PC-9 (cell line): Measurements from ENCODE around the gene MMP25. TPM values are rescaled to one million over a fixed set of nuclear protein-coding genes. Genes with fewer than 3 reads are reported as not detected.

Source experiments
- BruUV-seq: library from RNA; stranded (reverse); fragments of 400-500 nt; replicated peaks from 2 replicates; lab custom pipeline; 2021; lab: Mats Ljungman, UMichigan
- CTCF ChIA-PET: fragments of 300-600 bp; sonication (Branson Sonifier 250); formaldehyde crosslinking; loops from one replicate; lab custom pipeline; 2022; ENCODE audit warnings: antibody characterized with exemption; lab: Charles Lee
- POLR2A ChIA-PET: fragments of 300-600 bp; sonication (Branson Sonifier 250); formaldehyde crosslinking; loops from one replicate; lab custom pipeline; 2022; ENCODE audit warnings: antibody characterized with exemption; ENCODE audit not compliant: unreplicated experiment; lab: Charles Lee
- DNase-seq, 2 experiments: peaks; one replicate each; pipeline versions ENCODE4 v3.0.0 to v3.0.0-alpha.2; 2015 to 2022; ENCODE audit warnings: mixed read lengths in 1 of 2
- H2AFZ ChIP-seq: fragments of 200-600 bp; sonication (generic); 2 replicates; pipeline ENCODE4 v1.8.1; 2017; ENCODE audit warnings: antibody characterized with exemption
- H3F3A ChIP-seq: fragments of 200-600 bp; sonication (generic); 2 replicates; pipeline ENCODE4 v1.8.1; 2017; ENCODE audit warnings: antibody characterized with exemption, mild to moderate bottlenecking, low read depth; ENCODE audit not compliant: insufficient read depth
- H3K27ac ChIP-seq: fragments of 200-600 bp; sonication (generic); 2 replicates; pipeline ENCODE4 v1.6.1; 2016; ENCODE audit warnings: mixed run types
- H3K27me3 ChIP-seq: fragments of 200-600 bp; sonication (generic); 2 replicates; pipeline ENCODE4 v1.6.1; 2016; ENCODE audit warnings: low read depth, mixed run types; ENCODE audit not compliant: insufficient read depth
- H3K36me3 ChIP-seq: fragments of 200-600 bp; sonication (generic); 2 replicates; pipeline ENCODE4 v1.6.1; 2016; ENCODE audit warnings: low read depth, mixed run types
- H3K4me1 ChIP-seq: fragments of 200-600 bp; sonication (generic); replicated peaks from 2 replicates; pipeline ENCODE4 v1.6.1; 2016; ENCODE audit warnings: mixed run types; ENCODE audit not compliant: insufficient read depth
- H3K4me2 ChIP-seq: fragments of 200-600 bp; sonication (generic); 2 replicates; pipeline ENCODE4 v1.6.1; 2017; ENCODE audit warnings: mixed run types
- H3K4me3 ChIP-seq: fragments of 200-600 bp; sonication (generic); 2 replicates; pipeline ENCODE4 v1.6.1; 2016; ENCODE audit warnings: mixed run types
- H3K79me2 ChIP-seq: fragments of 200-600 bp; sonication (generic); 2 replicates; pipeline ENCODE4 v1.6.1; 2017; ENCODE audit warnings: low read depth, mixed run types
- H3K9me2 ChIP-seq: fragments of 200-600 bp; sonication (generic); 2 replicates; pipeline ENCODE4 v1.8.1; 2017; ENCODE audit warnings: mild to moderate bottlenecking; ENCODE audit not compliant: insufficient read depth
- H3K9me3 ChIP-seq: fragments of 200-600 bp; sonication (generic); 2 replicates; pipeline ENCODE4 v1.8.1; 2016; ENCODE audit warnings: low read depth; ENCODE audit not compliant: insufficient read depth
- H4K20me1 ChIP-seq: fragments of 200-600 bp; sonication (generic); 2 replicates; pipeline ENCODE4 v1.8.1; 2017; ENCODE audit not compliant: insufficient read depth
- EZH2 ChIP-seq: fragments of 200-600 bp; sonication (generic); IDR thresholded peaks from 2 replicates; pipeline ENCODE4 v1.8.0; 2017; ENCODE audit warnings: antibody characterized with exemption, low read depth
- intact Hi-C: fragments of 100-400 bp; cut with micrococcal nuclease; formaldehyde crosslinking; loops from one replicate; pipeline ENCODE4 v1.10.0; 2022; ENCODE audit not compliant: unreplicated experiment
- total RNA-seq: library from RNA; stranded (reverse); gene quantifications from 2 replicates; pipeline ENCODE4 v1.2.3, GENCODE V29; 2021
- TF ChIP-seq, protein P1 (sequence below): fragments of 200-600 bp; sonication (generic); conservative IDR thresholded peaks from 2 replicates; pipeline ENCODE4 v1.6.1; 2017; ENCODE audit warnings: mixed run types, antibody characterized with exemption, mild to moderate bottlenecking, moderate library complexity

MMP25 gene
- total RNA-seq, 1 experiment from 2014 or later: 0.83 TPM

DNA sequence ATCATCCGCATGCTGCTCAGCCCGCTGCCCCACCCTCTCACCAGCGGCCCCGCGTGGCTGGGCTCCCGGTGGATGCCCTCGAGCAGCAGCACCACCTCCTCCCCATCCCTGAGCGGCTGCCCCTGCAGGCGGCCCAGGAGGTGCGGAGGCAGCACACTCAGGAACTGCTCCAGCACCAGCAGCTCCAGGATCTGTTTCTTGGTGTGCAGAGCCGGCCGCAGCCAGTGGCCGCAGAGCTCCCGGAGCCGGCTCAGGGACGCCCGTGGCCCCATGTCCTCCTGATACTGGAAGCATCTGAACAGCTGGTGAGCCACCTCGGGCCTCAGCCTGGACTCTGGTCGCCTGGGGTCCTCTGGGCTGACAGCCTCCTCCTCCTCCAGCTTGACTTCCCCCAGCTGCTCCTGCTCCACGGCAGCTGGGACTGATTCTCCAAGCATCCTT is 46.2 kb downstream of the MMP25 start:
- H3K27ac ChIP-seq: no peak overlapping the region
- H3K9me2 ChIP-seq: no peaks in the 10 kb centered on the region
- TF ChIP-seq, protein P1, sequence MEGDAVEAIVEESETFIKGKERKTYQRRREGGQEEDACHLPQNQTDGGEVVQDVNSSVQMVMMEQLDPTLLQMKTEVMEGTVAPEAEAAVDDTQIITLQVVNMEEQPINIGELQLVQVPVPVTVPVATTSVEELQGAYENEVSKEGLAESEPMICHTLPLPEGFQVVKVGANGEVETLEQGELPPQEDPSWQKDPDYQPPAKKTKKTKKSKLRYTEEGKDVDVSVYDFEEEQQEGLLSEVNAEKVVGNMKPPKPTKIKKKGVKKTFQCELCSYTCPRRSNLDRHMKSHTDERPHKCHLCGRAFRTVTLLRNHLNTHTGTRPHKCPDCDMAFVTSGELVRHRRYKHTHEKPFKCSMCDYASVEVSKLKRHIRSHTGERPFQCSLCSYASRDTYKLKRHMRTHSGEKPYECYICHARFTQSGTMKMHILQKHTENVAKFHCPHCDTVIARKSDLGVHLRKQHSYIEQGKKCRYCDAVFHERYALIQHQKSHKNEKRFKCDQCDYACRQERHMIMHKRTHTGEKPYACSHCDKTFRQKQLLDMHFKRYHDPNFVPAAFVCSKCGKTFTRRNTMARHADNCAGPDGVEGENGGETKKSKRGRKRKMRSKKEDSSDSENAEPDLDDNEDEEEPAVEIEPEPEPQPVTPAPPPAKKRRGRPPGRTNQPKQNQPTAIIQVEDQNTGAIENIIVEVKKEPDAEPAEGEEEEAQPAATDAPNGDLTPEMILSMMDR: no peak
- TF ChIP-seq EZH2: no peak
- no peaks in the 10 kb centered on the region for H3K36me3 ChIP-seq
- peaks cover 5% of the 10 kb centered on the region; the same call in 1 of the 2 replicates for H3K4me1 ChIP-seq
- no peak overlapping the region for H3K4me3 ChIP-seq
- DNase-seq: no peak
- POLR2A ChIA-PET: no interaction called here
- no peaks in the 10 kb centered on the region; the same call in none of the 2 replicates for H3F3A ChIP-seq
- no peak overlapping the region for H2AFZ ChIP-seq
- no peaks in the 10 kb centered on the region for H3K27me3 ChIP-seq
- H3K79me2 ChIP-seq: no peaks in the 10 kb centered on the region
- H3K9me3 ChIP-seq: no peaks in the 10 kb centered on the region
- no peaks in the 10 kb centered on the region for H4K20me1 ChIP-seq
- intact Hi-C loops: no loop called here
- BruUV-seq: no TSS peak
- no peak overlapping the region for H3K4me2 ChIP-seq
- CTCF ChIA-PET: no interaction called here

DNA sequence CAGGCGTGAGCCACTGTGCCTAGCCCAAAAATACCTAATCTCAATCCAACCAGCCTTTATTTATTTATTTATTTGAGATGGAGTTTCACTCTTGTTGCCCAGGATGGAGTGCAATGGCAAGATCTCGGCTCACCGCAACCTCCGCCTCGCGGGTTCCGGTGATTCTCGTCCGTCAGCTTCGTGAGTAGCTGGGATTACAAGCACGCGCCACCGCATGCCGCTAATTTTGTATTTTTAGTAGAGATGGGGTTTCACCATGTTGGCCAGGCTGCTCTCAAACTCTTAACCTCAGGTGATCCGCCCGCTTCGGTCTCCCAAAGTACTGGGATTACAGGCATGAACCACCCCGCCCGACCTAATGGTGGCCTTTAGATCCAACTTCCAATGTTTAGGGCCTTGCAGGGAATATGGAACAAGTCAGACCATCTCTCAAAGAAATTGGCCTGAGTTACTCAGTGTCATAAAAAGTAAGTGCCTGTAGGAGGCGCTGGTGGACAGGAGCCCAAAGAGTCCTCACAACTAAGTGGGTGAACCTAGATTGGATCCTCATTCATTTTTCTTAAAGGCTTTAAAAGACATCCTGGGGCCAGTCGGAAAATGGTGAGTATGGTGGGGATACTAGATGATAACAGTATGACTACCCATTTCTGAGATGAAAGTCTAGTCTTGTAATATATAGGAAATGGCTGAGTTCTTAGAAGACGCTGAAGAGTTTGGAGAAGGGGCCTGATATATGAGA is 48.1 kb downstream of the MMP25 start:
- Histone ChIP-seq H3K4me3 (no peak overlapping the region), H3K4me1 (peaks cover 5% of the 10 kb centered on the region; the same call in 1 of the 2 replicates), H3K4me2 (no peak overlapping the region), H3K36me3 (no peaks in the 10 kb centered on the region), H3F3A (peaks cover 4% of the 10 kb centered on the region), H4K20me1 (no peaks in the 10 kb centered on the region), H3K79me2 (no peaks in the 10 kb centered on the region), H3K27ac (no peak overlapping the region), H2AFZ (no peak overlapping the region), H3K9me2 (no peaks in the 10 kb centered on the region), H3K9me3 (no peaks in the 10 kb centered on the region), H3K27me3 (no peaks in the 10 kb centered on the region)
- peak in 1 of 2 experiments; percentile 31 for DNase-seq
- CTCF ChIA-PET: interaction anchor here (0.6 kb wide), 1 partner anchor 80 kb away, joined by 3 read pairs; no protein-coding TSS in a partner anchor
- no peak for TF ChIP-seq EZH2
- TF ChIP-seq, protein P1: peak; percentile 74
- no TSS peak for BruUV-seq
- intact Hi-C loops: no loop called here
- POLR2A ChIA-PET: no interaction called here

DNA sequence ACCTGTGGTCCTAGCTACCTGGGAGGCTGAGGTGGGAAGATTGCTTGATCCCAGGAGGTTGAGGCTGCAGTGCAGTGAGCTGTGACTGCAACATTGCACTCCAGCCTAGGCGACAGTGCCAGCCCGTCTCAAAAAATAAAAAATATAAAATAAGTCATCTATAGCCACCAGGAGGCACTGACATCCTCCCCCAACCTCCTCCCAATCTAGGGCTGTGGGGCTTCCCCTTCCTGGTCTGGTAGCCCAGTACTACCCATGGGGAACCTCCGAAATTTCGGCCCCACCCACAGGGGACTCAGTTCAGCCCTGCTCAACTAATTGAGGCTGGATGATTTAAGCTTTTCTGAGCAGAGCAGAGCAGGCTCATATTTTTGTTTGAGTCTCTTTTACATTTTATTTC is 49.5 kb downstream of the MMP25 start:
- ChIA-PET CTCF (interaction anchor here (0.7 kb wide), 1 partner anchor 172 kb away, joined by 3 read pairs; no protein-coding TSS in a partner anchor), POLR2A (interaction anchor here (0.6 kb wide), 1 partner anchor 12 kb away, joined by 4 read pairs; no protein-coding TSS in a partner anchor)
- no peak overlapping the region for H3K4me2 ChIP-seq
- H3K9me2 ChIP-seq: no peaks in the 10 kb centered on the region
- H3K9me3 ChIP-seq: no peaks in the 10 kb centered on the region
- intact Hi-C loops: no loop called here
- no peaks in the 10 kb centered on the region for H4K20me1 ChIP-seq
- no peak overlapping the region for H2AFZ ChIP-seq
- no peak for TF ChIP-seq EZH2
- TF ChIP-seq, protein P1: peak; percentile 37; the same call in 1 of the 2 replicates
- no TSS peak for BruUV-seq
- no peak overlapping the region for H3K4me3 ChIP-seq
- H3K27ac ChIP-seq: no peak overlapping the region
- H3K79me2 ChIP-seq: no peaks in the 10 kb centered on the region
- H3K4me1 ChIP-seq: peaks cover 5% of the 10 kb centered on the region; the same call in 1 of the 2 replicates
- H3F3A ChIP-seq: peaks cover 9% of the 10 kb centered on the region
- no peak for DNase-seq
- no peaks in the 10 kb centered on the region for H3K27me3 ChIP-seq
- no peaks in the 10 kb centered on the region for H3K36me3 ChIP-seq
